ENCODE data around the gene NEK6.
"Not testable (repeated sequence)": the region's sequence is repeated elsewhere in the genome, so short reads cannot be mapped to it uniquely, and the experiment has no call there.

The NEK6 gene

DNA sequence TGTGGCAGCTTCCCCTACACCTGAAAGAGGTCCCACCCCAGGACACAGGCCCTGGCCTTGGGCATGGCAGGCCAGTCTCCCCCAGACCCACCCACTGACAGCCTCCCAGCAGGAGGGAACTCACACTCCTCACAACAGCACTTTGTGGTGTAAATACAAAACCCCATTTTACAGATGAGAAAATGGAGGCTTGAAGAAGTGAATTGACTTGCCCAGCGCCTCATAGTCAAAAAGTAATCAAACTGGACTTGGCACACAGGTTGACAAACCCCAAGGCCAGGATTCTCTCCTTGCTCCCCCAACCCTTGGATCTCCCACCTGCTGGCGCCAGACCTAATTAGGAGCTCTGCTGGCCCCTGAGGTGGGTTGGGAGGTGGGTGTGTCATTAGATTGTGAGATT is 29.2 kb upstream of the NEK6 start:
- no peak for DNase-seq (ENCODE audit: low read depth in 3 of 3)

DNA sequence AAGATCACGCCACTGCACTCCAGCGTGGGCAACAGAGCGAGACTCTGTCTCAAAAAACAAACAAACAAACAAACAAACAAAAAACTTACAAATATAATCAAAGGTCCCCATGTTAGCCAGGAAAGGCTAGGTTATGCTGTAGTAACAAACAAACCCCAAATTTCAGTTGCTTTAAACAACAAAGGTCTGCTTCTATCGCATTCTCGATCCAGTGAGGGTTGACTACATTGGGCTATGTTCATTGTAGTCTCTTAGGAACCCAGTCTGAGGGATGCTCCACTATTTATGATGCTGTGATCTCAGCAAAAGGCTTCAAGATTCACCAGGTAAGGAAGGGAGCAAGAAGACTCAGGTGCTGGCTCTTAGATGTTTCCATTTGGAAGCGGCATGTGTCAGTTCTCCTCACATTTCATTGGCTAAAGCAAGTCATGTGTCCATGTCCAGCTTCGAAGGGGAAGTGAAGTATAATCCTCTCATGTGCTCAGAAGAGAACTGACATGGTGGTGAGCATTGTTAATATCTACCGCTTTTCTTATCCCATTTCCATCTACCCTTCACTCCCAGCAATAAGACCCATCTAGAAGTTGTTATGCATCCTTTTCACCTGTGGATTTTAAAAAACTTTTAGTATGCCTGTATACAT is 26.5 kb upstream of the NEK6 start:
- no peak for DNase-seq (ENCODE audit: low read depth in 3 of 3)

DNA sequence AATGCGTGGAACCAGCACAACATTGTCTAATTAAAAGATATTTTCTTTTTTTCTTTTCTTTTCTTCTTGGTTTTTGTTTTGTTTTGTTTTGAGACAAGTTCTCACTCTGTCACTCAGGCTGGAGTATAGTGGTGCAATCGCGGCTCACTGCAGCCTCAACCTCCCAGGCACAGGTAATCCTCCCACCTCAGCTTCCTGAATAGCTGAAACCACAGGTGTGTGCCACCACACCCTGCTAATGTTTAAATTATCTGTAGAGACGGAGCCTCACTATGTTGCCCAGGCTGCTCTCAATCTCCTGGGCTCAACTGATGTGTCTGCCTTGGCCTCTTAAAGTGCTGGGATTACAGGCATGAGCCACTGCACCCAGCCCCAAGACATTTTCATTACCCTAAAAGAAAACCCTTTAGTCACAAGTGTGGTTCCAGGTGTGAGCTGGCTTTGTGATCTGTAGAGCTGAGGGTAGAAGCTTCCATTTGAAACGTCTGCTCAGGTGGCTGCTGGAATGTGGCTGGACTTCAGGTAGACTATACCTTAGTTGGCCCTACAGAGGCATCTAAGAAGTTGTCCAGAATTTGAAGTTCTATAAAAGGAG is 19.1 kb upstream of the NEK6 start:
- no peak for DNase-seq (ENCODE audit: low read depth in 3 of 3)

DNA sequence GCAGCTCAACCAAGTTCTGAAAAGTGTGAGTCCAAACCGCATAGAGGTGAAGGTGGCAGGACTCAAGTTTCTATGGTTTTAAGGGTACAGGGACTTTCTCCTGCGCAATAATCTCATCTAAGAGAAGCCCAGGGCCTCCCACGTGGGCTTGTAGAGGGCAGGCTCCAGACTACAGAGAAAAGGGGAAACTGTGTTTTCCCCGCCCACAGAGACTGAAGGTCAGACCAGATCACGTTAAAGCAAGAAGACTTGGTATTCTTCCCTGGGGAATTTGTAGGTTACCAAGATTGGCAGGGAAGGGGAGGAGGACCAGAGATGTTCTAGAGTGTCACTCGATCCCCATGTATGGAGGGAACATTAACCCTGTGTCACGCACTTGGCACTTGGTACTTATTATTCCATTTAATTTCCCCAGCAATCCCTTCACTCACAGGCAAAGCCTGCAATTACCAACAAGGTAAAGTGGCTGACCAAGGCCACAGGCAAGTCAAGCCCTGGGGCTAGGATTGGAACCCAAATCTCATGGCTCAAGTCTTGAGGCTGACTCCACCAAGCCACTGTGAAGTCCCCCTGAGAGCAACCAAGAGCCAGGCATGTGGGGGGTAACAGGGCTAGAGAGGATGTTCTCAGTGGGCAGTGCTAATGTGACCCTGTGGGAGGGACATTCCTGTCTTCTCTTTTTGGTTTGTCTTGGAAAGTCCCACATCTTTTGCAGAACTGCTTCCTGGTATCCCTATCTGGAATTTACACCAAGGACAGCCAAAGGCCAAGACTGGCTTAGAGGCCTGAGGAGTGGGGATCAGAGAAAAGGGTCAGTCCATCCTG is 18.3 kb upstream of the NEK6 start:
- no peak for DNase-seq (ENCODE audit: low read depth in 3 of 3)

DNA sequence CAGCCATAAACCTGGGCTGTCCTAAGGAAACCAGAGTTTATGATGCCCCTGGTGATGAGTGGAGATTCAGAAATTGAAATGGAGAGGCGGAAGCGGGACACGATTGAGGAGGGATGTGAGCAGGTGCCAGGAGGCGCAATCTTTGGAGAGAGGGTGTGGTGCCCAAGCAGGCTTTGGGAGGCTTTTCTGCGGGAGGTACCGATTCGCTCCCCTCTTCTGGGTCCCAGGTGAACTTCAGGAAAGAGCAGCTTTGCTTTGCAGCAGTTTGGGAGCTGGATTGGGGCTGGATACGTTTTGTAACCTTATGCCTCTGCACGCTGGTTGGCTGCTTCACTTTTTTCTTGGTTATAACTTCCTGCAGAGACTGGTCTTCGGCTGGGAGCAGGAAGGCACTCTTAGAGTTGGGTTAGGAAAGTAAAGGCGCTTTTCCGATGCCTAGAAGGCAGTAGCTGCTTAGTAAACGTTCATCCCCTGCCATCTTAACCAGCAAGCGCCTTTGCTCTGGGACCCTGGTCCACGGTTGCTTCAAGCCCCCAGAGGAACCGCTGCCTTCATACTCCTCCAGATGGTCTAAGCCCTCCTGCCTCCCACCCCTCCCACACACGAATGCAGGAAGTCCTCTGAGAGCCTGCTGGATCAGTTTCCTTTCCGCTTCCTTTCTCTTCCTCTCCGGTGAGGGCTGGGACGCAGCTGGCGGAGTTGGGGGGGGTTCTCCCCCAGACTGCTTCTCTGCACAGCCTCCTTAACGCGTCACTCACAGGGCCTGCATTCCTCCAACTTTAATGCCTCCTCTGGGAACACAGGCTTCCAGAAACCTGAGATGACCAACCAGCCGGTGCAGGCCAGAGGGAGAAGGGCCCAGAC is 15.2 kb upstream of the NEK6 start:
- DNase-seq (ENCODE audit: low read depth in 3 of 3): no peak

DNA sequence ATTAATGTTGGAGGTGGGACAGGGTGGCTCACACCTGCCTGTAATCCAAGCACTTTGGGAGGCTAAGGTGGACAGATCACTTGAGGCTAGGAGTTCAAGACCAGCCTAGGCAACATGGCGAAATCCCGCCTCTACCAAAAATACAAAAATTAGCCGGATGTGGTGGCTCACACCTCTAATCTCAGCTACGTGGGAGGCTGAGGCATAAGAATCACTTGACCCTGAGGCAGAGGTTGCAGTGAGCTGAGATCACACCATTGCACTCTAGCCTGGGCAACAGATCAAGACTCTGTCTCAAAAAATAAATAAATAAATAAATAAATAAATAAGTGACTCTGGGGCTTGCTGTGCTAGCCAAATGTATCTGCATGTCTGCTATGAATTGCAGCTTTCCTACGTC is 10.4 kb upstream of the NEK6 start:
- not testable (repeated sequence) for DNase-seq (ENCODE audit: low read depth in 3 of 3)

DNA sequence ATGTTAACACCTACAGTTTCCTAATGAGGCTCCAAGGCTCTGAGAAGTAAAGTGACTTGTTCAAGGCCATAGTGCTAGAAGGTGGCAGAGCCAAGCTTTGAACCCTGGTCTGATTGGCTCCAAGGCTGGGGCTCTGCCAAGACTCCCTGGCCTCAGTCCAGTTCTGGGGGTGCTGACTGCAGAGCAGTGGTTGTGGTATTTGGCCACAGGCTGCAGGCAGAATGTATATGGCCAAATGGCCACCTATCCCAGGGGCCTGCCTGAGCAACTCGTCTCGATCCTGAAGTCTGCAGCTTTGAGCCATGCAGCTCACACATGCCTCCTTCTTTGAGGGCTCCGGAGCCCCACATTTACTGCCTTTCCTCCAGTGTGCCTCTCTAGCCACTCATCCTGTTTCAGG is 9.7 kb upstream of the NEK6 start:
- DNase-seq (ENCODE audit: low read depth in 3 of 3): no peak

DNA sequence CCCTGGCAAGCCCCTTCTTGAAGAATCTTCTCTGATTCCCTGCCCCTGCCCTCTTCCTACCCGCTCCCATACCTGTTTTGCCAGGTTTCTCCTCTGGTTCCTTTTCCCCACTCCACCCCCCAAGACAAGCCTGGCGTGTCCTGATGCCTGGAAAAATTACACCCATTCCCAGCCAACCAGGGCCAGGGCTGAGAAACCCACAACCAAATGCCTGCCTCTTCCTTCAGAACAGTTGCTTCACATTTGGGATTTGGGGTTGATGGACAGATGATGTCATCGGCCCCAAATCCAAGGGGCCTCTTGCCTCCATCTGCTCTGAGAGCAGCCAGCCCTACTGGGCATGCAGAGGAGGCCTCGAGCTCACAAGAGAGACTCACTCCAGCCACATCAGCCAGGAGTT is 8.8 kb upstream of the NEK6 start:
- no peak for DNase-seq (ENCODE audit: low read depth in 3 of 3)

DNA sequence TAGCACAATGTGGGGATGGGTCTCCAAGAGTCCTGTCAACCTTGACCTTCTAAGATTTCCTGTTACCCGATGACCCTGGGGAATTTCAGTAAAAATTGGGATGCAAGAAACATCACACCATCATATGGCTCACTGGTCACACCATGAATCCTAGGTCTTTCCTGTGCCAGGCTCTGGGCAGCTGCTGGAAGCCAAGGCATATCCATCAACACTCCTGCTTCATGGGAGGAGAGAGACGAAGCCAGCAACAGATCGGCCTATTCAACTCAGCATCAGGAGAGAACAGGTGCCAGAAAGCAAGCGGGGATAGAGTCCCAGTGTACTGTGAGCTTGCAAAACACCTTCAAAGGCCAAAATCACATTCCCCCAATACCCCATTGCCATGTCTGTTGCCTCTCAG is 6.5 kb upstream of the NEK6 start:
- no peak for DNase-seq (ENCODE audit: low read depth in 3 of 3)

DNA sequence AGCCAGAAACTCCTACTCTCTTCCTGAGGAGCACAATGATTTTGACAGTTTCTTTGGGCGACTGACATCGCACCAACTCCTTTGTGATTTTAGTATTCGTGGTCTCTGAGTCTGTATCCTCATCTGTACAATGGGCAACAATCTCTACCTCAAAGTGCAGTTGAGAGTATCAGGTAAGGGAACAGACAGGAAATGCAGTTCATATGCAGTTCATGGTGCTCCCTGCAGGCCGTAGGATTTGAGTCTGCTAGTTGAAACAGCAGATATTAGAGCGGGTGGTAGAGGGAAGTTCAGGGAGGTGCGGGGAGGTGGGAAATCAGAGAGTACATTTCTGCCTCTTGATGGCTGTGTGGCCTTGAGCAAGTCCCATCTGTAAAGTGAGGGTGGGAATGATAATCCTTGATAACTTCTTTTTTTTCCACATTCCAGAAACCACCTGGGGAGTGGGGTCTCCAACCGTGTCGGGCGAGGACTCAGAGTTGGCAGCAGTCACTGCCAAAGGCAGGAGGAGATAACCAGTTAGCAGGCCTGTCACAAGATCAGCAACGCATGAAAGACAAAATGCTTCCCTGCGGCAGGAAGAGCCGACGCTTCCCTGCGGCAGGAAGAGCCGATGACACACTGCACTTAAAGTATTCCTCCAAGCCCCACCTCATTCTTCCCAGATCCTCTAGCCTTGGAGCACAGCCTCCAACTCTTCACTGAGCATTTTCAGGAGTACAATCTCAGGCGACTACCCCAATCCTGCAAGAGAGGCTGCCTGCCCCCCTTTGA is 6.0 kb upstream of the NEK6 start:
- no peak for DNase-seq (ENCODE audit: low read depth in 3 of 3)

DNA sequence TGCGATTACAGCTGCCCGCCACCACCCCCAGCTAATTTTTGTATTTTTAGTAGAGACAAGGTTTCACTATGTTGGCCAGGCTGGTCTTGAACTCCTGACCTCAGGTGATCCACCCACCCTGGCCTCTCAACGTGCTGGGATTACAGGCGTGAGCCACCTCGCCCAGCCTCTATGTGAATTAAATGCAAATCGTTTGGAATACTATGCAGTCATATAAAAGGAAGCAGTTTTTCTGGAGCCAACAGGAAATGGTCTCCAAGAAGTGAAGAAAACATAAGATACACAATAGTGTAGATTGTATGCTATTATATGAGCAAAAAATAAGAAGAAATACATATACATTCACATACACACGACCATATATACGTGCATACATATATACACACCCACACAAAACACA is 4.9 kb upstream of the NEK6 start:
- not testable (repeated sequence) for DNase-seq (ENCODE audit: low read depth in 3 of 3)

DNA sequence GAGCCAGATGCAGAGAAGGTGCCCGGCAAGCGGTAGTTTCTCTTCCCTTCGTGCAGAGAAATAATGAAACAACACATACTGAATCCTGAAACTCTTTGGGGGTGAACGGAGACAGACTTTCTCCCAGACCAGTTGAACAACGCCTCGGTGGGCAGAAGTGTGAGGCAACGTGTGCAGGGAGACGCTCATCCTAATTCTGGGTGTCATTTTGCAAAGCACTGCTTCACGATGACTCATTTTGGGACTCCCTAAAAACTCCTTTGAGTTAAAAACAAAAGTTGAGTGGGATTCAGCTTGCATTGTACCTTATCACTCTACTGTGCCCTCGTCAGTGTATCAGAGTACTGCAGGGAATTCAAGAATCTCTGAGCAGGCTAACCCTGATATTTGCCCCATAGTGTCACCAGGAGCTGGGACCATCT is 3.5 kb upstream of the NEK6 start:
- DNase-seq (ENCODE audit: low read depth in 3 of 3): peak; percentile 17 to 38 (median 33)

DNA sequence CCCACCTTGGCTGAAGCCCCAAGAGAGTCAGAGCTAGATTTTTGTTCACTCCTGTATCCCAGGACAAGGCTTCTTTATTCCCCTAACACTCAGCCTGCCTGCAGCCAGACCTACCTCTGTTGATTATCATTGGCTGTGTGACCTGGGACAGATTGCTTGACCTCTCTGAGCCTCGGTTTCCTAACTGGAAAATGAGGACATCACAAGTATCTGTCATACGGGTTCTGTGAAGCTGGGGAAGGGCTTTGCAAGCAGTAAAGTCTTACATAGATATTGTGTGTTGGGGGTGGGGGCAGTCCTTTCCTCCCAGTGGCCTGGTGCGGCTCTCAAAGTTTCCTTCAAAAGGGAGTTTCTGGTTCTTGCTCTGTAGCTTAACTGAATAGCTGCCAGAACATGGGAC is 2.5 kb upstream of the NEK6 start:
- no peak for DNase-seq (ENCODE audit: low read depth in 3 of 3)

DNA sequence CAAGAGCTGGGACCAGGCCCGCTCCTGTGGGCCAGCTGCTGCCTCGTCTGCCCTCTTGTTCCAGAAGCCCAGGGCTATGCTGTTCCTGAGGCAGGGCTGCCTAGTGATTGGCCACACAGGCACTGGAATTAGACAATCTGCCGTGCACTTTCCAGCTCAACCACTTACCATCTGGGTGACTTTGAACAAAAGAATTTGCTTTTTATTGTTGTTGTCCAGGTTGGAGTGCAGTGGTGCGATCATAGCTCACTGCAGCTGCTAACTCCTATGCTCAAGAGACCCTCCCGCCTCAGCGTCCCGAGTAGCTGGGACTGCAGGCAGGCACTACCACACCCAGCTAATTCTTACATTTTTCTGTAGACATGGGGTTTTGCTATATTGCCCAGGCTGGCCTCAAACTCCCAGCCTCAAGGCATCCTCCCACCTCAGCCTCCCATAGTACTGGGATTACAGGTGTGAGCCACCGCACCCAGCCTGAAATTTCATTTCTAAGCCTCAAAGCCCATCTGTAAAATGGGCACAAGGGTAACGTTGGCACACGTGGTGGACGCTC is 1.2 kb upstream of the NEK6 start:
- DNase-seq (ENCODE audit: low read depth in 3 of 3): no peak

DNA sequence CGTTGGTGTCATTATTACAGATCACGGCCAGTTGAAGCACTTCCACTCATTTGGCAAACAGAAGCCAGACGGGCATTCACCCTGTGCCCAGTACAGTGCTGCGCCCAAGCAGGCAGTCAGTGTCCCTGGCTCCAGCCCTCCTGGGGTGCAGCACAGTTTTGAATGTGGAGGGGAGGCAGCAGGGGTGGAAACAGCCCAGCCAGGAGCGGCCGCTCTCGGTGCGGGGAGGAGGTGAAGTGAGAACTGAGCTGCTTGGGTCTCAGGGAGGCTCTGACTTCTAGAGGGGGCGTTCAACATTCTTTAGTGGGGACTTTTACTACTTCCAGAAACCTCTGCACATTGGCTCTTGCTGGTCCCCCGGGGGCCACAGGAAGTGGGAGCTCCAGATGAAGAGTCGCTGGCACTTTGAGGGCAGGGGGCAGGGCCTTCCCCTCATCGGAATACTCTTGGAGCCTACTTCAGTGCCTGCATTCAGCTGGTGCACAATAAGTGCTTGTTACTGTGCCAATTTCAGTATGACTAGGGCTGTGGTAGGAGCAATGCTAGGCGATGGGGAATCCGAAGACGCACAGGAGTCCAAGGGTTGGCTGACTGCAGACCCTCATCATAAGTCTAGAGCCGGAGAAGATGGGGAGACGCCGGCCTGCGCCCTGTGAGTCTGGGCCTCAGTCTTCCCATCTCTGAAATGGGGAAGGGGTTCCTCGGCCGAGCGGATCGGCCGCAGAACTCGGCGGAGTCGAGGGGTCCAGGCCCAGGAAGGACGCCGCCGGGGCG is 492 bp upstream of the NEK6 start:
- DNase-seq (ENCODE audit: low read depth in 3 of 3): no peak

DNA sequence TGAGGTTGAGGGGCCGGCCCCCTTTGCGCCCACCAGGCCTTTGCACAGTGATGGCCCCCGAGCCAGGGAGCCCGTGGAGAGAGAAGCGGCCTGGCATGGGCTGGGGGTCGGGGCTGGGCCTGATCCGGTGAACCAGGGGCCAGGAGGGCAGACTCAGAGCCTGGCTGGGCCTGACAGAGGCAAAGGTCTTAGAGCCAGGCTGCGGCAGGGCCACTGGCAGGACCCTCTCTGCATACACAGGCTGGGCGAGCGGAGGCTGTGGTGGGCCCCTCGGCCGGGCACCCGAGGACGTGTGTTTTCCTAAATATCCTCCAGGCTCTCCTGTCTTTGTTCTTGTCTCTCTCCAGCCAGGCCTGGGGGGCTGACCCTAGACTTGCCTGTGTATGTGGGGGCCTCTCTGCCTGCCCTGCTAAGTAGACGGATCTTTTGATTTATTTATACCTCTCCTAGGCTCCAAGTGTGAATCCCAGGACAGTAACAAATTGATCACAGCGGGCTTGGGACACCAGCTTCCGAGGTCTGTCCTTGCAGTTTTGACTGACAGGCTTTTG is 933 bp downstream of the NEK6 start:
- no peak for DNase-seq (ENCODE audit: low read depth in 3 of 3)

DNA sequence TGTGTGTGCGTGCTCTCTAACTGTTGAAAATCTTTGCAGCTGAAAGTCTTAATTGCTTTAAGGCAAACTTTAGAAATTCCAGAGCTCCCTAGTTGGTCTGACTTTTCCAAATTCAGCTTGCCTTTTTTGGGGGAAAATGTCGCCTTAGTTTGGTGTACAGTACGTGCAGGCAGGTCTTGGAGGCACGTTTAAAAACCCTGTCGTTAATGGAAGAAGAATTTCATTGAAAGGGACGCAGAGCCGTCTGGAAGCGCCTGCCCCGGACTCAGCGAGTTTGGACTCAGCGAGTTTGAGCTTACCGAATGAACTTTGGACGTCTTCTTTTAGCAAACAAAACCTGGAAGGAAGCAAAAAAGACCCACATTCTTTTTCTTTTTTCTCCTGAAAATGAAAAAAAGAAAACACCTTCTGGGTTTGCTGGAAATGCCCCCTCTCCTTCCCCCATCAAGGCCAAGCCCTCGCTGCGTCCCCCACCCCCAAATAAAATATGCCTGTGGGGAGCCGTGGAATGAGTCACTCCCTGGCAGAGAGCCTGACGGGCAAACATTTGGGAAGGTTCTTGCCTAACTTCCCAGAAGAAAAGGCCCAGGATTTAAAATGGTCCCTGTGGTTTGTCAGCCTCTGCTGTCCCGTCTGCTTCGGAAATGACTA is 1.5 kb downstream of the NEK6 start:
- DNase-seq (ENCODE audit: low read depth in 3 of 3): no peak

DNA sequence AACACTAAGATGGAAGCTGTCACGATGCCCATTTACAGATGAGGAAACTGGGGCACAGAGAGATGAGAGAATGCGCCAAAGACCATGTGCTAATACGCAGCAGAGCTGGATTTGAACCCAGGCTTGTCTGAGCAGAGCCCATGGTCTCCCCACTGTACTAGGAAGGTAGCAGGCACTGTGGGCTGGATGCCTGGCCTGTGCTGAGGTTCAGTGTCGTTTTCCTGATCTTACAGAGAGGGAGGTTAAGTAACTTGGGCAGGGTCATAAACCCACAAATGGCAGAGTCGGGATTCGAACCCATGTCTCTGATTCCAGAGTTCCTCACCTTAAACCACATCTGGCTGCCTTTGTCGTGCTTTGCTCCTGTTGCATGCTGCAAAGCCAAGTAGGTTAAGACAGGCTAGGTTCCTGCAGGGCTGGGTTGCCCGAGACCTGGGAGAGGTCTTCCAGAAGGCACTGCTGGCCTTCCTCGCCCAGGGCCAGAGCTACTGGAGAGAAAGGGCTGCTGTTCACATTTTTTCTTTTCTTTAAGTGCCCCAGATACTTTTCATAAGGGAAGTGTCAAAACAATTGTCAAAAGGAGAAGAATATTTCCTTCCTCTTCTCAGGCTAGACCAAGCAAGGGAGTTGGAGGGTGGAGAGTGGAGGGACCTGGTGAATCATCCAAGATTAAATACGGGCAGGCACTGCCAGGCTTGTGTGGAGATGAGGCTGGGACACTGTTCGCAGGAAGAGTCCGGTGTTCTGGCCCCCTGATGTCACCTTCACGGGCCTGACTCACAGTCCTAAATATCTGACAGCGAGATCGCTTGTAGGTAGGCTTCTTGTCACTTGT is 3.2 kb downstream of the NEK6 start:
- no peak for DNase-seq (ENCODE audit: low read depth in 3 of 3)
